ENCODE measurements around the gene C1orf21. TPM values are rescaled to one million over a fixed set of nuclear protein-coding genes. Genes with fewer than 3 reads are reported as not detected.

The C1orf21 gene
- total RNA-seq, 1 donor from 2014 or later: 43.3 TPM

GRCh38 chr1:184392779-184393522 is 6.1 kb downstream of the C1orf21 start:
- no peak overlapping the region for H3K27ac Mint-ChIP-seq (ENCODE audit: unreplicated experiment)
- no peak overlapping the region for H3K4me3 Mint-ChIP-seq (ENCODE audit: unreplicated experiment)
- H3K9me3 Mint-ChIP-seq (ENCODE audit: unreplicated experiment): peaks cover 9% of the 10 kb centered on the region
- no peak for TF ChIP-seq CTCF (IDR thresholded peaks at IDR 0.05; ENCODE audit: partially characterized antibody, unreplicated experiment)
- peaks cover 5% of the 10 kb centered on the region for H3K27me3 Mint-ChIP-seq (ENCODE audit: unreplicated experiment)
- DNase-seq: no peak
- H3K4me1 Mint-ChIP-seq (ENCODE audit: low read depth, unreplicated experiment): peaks cover 35% of the 10 kb centered on the region
- no peaks in the 10 kb centered on the region for H3K36me3 Mint-ChIP-seq (ENCODE audit: unreplicated experiment)

GRCh38 chr1:184393962-184394361 is 7.1 kb downstream of the C1orf21 start:
- DNase-seq: no peak
- H3K4me1 Mint-ChIP-seq (ENCODE audit: low read depth, unreplicated experiment): peaks cover 28% of the 10 kb centered on the region
- H3K27me3 Mint-ChIP-seq (ENCODE audit: unreplicated experiment): peaks cover 5% of the 10 kb centered on the region
- H3K9me3 Mint-ChIP-seq (ENCODE audit: unreplicated experiment): peaks cover 4% of the 10 kb centered on the region
- H3K27ac Mint-ChIP-seq (ENCODE audit: unreplicated experiment): no peak overlapping the region
- no peaks in the 10 kb centered on the region for H3K36me3 Mint-ChIP-seq (ENCODE audit: unreplicated experiment)
- no peak for TF ChIP-seq CTCF (IDR thresholded peaks at IDR 0.05; ENCODE audit: partially characterized antibody, unreplicated experiment)
- no peak overlapping the region for H3K4me3 Mint-ChIP-seq (ENCODE audit: unreplicated experiment)

- Mint-ChIP-seq H3K27me3 (ENCODE audit: unreplicated experiment) (peaks cover 5% of the 10 kb centered on the region), H3K4me1 (ENCODE audit: low read depth, unreplicated experiment) (peaks cover 21% of the 10 kb centered on the region), H3K27ac (ENCODE audit: unreplicated experiment) (no peak overlapping the region), H3K36me3 (ENCODE audit: unreplicated experiment) (no peaks in the 10 kb centered on the region), H3K4me3 (ENCODE audit: unreplicated experiment) (peak overlapping the region; percentile 5), H3K9me3 (ENCODE audit: unreplicated experiment) (peaks cover 4% of the 10 kb centered on the region)
- TF ChIP-seq CTCF (IDR thresholded peaks at IDR 0.05; ENCODE audit: partially characterized antibody, unreplicated experiment): no peak
- no peak for DNase-seq
Measured at GRCh38 chr1:184395370-184395769, 8.5 kb downstream of the C1orf21 start.

- peaks cover 5% of the 10 kb centered on the region for H3K27me3 Mint-ChIP-seq (ENCODE audit: unreplicated experiment)
- H3K27ac Mint-ChIP-seq (ENCODE audit: unreplicated experiment): no peak overlapping the region
Measured at GRCh38 chr1:184395937-184396480, 9.2 kb downstream of the C1orf21 start.

More at GRCh38 chr1:184395937-184396480, 9.2 kb downstream of the C1orf21 start:
- H3K4me3 Mint-ChIP-seq (ENCODE audit: unreplicated experiment): no peak overlapping the region
- TF ChIP-seq CTCF (IDR thresholded peaks at IDR 0.05; ENCODE audit: partially characterized antibody, unreplicated experiment): no peak
- peaks cover 4% of the 10 kb centered on the region for H3K9me3 Mint-ChIP-seq (ENCODE audit: unreplicated experiment)
- no peak for DNase-seq
- H3K36me3 Mint-ChIP-seq (ENCODE audit: unreplicated experiment): no peaks in the 10 kb centered on the region
- peaks cover 20% of the 10 kb centered on the region for H3K4me1 Mint-ChIP-seq (ENCODE audit: low read depth, unreplicated experiment)

All from glutamatergic neuron (in vitro differentiated cells).